HepG2 (cell line): Measurements from ENCODE around the gene ZNF865. TPM values are rescaled to one million over a fixed set of nuclear protein-coding genes. Genes with fewer than 3 reads are reported as not detected.
A peak's percentile ranks its signal among the peaks of the same experiment; 100 is the strongest.

Source experiments
- FOXA1 ChIP-seq, 2 experiments: fragments of 450-650 bp in 1 of 2; sonication (generic) in 1 of 2; formaldehyde crosslinking in 1 of 2; IDR thresholded peaks; 2 replicates each; pipeline versions ENCODE4 v1.4.0 to v1.6.1; 2016 to 2020; ENCODE audit warnings: missing genetic modification reagents in 1 of 2
- GABPB1 ChIP-seq: IDR thresholded peaks from 2 replicates; pipeline ENCODE4 v1.6.1; 2016; ENCODE audit warnings: mild to moderate bottlenecking, missing genetic modification reagents, moderate library complexity, missing compliant biosample characterization
- HNF1A ChIP-seq, 2 experiments: sonication (generic) in 1 of 2; formaldehyde crosslinking in 1 of 2; IDR thresholded peaks; 2 replicates each; pipeline versions ENCODE4 v1.4.0 to v1.6.1; 2016 to 2020; ENCODE audit warnings: borderline replicate concordance in 1 of 2, low read depth in 1 of 2, mild to moderate bottlenecking in 1 of 2, missing genetic modification reagents in 1 of 2
- JDP2 ChIP-seq: sonication (generic); formaldehyde crosslinking; IDR thresholded peaks from 2 replicates; pipeline ENCODE4 v1.8.1; 2022; ENCODE audit warnings: missing genetic modification reagents, borderline replicate concordance
- MLLT10 ChIP-seq: sonication (generic); formaldehyde crosslinking; IDR thresholded peaks from 2 replicates; pipeline ENCODE4 v1.4.0; 2020; ENCODE audit warnings: missing genetic modification reagents
- ZBTB40 ChIP-seq, 2 experiments: fragments of 450-650 bp in 1 of 2; sonication (generic) in 1 of 2; formaldehyde crosslinking in 1 of 2; IDR thresholded peaks; 2 replicates each; pipeline versions ENCODE4 v1.6.1 to v1.8.0; 2016 to 2022; ENCODE audit warnings: antibody characterized with exemption in 1 of 2, mild to moderate bottlenecking in 1 of 2, missing genetic modification reagents in 1 of 2
- ZC3H13 ChIP-seq: sonication (generic); formaldehyde crosslinking; IDR thresholded peaks from 2 replicates; pipeline ENCODE4 v1.8.1; 2023; ENCODE audit warnings: mild to moderate bottlenecking, missing genetic modification reagents, moderate library complexity
- ZNF292 ChIP-seq: sonication (generic); formaldehyde crosslinking; IDR thresholded peaks from 2 replicates; pipeline ENCODE4 v1.8.1; 2022; ENCODE audit warnings: mild to moderate bottlenecking, low read depth, missing genetic modification reagents, borderline replicate concordance
- ZSCAN22 ChIP-seq: sonication (generic); formaldehyde crosslinking; IDR thresholded peaks from 2 replicates; pipeline ENCODE4 v1.4.0; 2020; ENCODE audit warnings: mild to moderate bottlenecking, missing genetic modification reagents
- ZSCAN31 ChIP-seq: sonication (generic); formaldehyde crosslinking; IDR thresholded peaks from 2 replicates; pipeline ENCODE4 v1.5.0; 2020; ENCODE audit warnings: low read depth, mild to moderate bottlenecking, missing genetic modification reagents
- polyA plus RNA-seq, 8 experiments: library from polyadenylated mRNA; depleted of rRNA in 3 of 8; stranded (reverse) in 7 of 8; unstranded in 1 of 8; fragments of >200 nt; fragmentation: Illumina TruSeq in 4 of 8; extraction: Trizol in 4 of 8; gene quantifications; 2 replicates each; pipeline versions ENCODE4 v1.2.1 to v1.2.3, GENCODE V29; 2011 to 2016; ENCODE audit warnings: low read depth in 4 of 8, missing spikeins in 1 of 8, mixed read lengths in 1 of 8; ENCODE audit not compliant: insufficient read depth in 1 of 8
- total RNA-seq, 5 experiments: library from RNA; depleted of rRNA; stranded (reverse); fragments of >200 nt; fragmentation: Illumina TruSeq; extraction: Trizol; gene quantifications; 2 replicates each; pipeline ENCODE4 v1.2.3, GENCODE V29; 2016; ENCODE audit warnings: low read depth in 1 of 5
- TF ChIP-seq, protein P1 (sequence below): sonication (generic); formaldehyde crosslinking; IDR thresholded peaks from 2 replicates; pipeline ENCODE4 v1.4.0; 2020; ENCODE audit warnings: missing genetic modification reagents, borderline replicate concordance

The ZNF865 gene
- total and polyA plus RNA-seq, 2 of the 13 experiments (the other 11 are each of a cell fraction or from before 2014, with no cell fraction given): 0.93 to 1.0 TPM

DNA sequence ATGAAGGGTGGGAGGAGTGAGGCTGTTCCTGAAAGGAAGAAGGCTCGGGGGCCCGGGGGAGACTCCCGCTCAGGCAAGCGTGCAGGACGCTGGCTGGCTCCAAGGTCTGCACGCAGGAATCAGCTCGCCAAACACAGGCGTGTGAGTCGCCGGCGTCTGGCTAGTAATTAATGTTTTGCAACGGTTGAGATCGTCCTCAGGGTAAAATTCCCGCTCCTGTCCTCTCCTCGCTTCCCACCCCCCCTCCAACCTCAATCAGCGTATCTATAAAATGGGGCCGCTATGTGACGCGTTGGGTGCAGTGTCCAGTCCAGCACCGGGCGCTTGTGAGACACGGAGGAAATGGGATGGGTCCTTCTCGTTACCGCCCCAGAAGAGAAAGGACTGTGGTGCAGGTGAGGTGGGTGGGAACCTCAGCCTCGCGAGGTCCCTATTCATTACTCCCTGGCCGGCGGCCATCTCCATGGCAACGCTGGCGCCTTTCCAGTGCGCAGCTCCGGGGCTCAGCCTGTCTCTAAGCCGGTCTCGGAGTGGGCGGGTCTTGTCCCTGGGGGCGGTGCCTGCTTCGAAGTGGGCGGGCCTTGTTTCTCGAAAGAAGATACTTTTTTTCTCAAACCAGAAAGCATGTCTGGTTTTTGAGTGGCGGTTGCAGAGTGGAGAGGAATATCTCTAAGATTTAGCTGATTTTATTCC lies 18.3 kb upstream of the ZNF865 start (continued):
- TF ChIP-seq ZSCAN31: no peak
- TF ChIP-seq GABPB1 (CRISPR knock-in tag): peak; percentile 33; the same call in 1 of the 2 replicates
- no peak for TF ChIP-seq ZNF292 (CRISPR knock-in tag)
- TF ChIP-seq ZBTB40 (IDR thresholded peaks at IDR 0.05): no peak
- no peak for TF ChIP-seq ZBTB40 (CRISPR knock-in tag; IDR thresholded peaks at IDR 0.05)
- no peak for TF ChIP-seq ZC3H13
- TF ChIP-seq, protein P1, sequence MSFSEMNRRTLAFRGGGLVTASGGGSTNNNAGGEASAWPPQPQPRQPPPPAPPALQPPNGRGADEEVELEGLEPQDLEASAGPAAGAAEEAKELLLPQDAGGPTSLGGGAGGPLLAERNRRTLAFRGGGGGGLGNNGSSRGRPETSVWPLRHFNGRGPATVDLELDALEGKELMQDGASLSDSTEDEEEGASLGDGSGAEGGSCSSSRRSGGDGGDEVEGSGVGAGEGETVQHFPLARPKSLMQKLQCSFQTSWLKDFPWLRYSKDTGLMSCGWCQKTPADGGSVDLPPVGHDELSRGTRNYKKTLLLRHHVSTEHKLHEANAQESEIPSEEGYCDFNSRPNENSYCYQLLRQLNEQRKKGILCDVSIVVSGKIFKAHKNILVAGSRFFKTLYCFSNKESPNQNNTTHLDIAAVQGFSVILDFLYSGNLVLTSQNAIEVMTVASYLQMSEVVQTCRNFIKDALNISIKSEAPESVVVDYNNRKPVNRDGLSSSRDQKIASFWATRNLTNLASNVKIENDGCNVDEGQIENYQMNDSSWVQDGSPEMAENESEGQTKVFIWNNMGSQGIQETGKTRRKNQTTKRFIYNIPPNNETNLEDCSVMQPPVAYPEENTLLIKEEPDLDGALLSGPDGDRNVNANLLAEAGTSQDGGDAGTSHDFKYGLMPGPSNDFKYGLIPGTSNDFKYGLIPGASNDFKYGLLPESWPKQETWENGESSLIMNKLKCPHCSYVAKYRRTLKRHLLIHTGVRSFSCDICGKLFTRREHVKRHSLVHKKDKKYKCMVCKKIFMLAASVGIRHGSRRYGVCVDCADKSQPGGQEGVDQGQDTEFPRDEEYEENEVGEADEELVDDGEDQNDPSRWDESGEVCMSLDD: no peak
- TF ChIP-seq FOXA1 (IDR thresholded peaks at IDR 0.05): no peak
- no peak for TF ChIP-seq FOXA1 (CRISPR knock-in tag; IDR thresholded peaks at IDR 0.05)
- TF ChIP-seq MLLT10: no peak
- TF ChIP-seq HNF1A (IDR thresholded peaks at IDR 0.05; ENCODE audit: low read depth): no peak
- TF ChIP-seq HNF1A (CRISPR knock-in tag; IDR thresholded peaks at IDR 0.05; ENCODE audit: borderline replicate concordance): 0 out of 2 replicates have a peak, but pooled peaks have one; percentile 31
- TF ChIP-seq ZSCAN22 (CRISPR knock-in tag): no peak
- TF ChIP-seq JDP2 (CRISPR knock-in tag): no peak
